ENCODE measurements around the gene FCN3. TPM values are rescaled to one million over a fixed set of nuclear protein-coding genes. Genes with fewer than 3 reads are reported as not detected.

Gene FCN3
- total RNA-seq, 1 donor from 2014 or later: not detected

GRCh38 chr1:27380766-27381733, 6.4 kb upstream of the FCN3 start:
- intact Hi-C loops (cut with micrococcal nuclease): no loop called here
- no peak overlapping the region for H3K4me3 Mint-ChIP-seq

GRCh38 chr1:27380224-27380623, 5.6 kb upstream of the FCN3 start:
- POLR2A ChIA-PET: no interaction called here
- no peak overlapping the region for H3K27ac Mint-ChIP-seq
- CTCF ChIA-PET: interaction anchor here (4.5 kb wide), 1 partner anchor 23 kb away, joined by 18 read pairs; no protein-coding TSS in a partner anchor
- no peaks in the 10 kb centered on the region for H3K36me3 Mint-ChIP-seq (ENCODE audit: low read depth)
- H3K27me3 Mint-ChIP-seq: peaks cover 2% of the 10 kb centered on the region
- no peak overlapping the region for H3K4me3 Mint-ChIP-seq
- peaks cover 6% of the 10 kb centered on the region for H3K4me1 Mint-ChIP-seq
- no peaks in the 10 kb centered on the region for H3K9me3 Mint-ChIP-seq
- intact Hi-C loops (cut with micrococcal nuclease): no loop called here
- DNase-seq (no peak), ATAC-seq (ENCODE audit: low read depth) (no peak)
- no peak for TF ChIP-seq CTCF (IDR thresholded peaks at IDR 0.05)

More at GRCh38 chr1:27380766-27381733, 6.4 kb upstream of the FCN3 start:
- POLR2A ChIA-PET: interaction anchor here (0.5 to 0.6 kb wide), 4 partner anchors 11 to 88 kb away, joined by 3 to 6 read pairs (median 4); no protein-coding TSS in a partner anchor
- DNase-seq (no peak), ATAC-seq (ENCODE audit: low read depth) (no peak)
- Mint-ChIP-seq H3K27ac (no peak overlapping the region), H3K36me3 (ENCODE audit: low read depth) (no peaks in the 10 kb centered on the region), H3K9me3 (no peaks in the 10 kb centered on the region), H3K27me3 (peaks cover 2% of the 10 kb centered on the region), H3K4me1 (peaks cover 6% of the 10 kb centered on the region)
- CTCF ChIA-PET: interaction anchor here (1.2 to 11.1 kb wide), 4 partner anchors 14 to 81 kb away, joined by 4 to 171 read pairs (median 11); no protein-coding TSS in a partner anchor
- no peak for TF ChIP-seq CTCF (IDR thresholded peaks at IDR 0.05)

GRCh38 chr1:27379564-27380122, 5.0 kb upstream of the FCN3 start:
- CTCF ChIA-PET: no interaction called here
- Mint-ChIP-seq H3K4me1 (peaks cover 6% of the 10 kb centered on the region), H3K27me3 (peaks cover 2% of the 10 kb centered on the region), H3K27ac (no peak overlapping the region), H3K36me3 (ENCODE audit: low read depth) (no peaks in the 10 kb centered on the region), H3K4me3 (no peak overlapping the region), H3K9me3 (no peaks in the 10 kb centered on the region)
- intact Hi-C loops (cut with micrococcal nuclease): no loop called here
- POLR2A ChIA-PET: no interaction called here
- no peak for TF ChIP-seq CTCF (IDR thresholded peaks at IDR 0.05)
- no peak for ATAC-seq (ENCODE audit: low read depth)
- DNase-seq: no peak

- Mint-ChIP-seq H3K36me3 (ENCODE audit: low read depth) (no peaks in the 10 kb centered on the region), H3K27ac (no peak overlapping the region), H3K27me3 (peaks cover 2% of the 10 kb centered on the region), H3K4me1 (peaks cover 6% of the 10 kb centered on the region), H3K9me3 (no peaks in the 10 kb centered on the region), H3K4me3 (no peak overlapping the region)
- ATAC-seq (ENCODE audit: low read depth) (no peak), DNase-seq (no peak)
- POLR2A ChIA-PET: interaction anchor here (0.6 kb wide), 1 partner anchor 11 kb away, joined by 3 read pairs; the partner anchor contains the start of gene MAP3K6
- intact Hi-C loops (cut with micrococcal nuclease): no loop called here
- TF ChIP-seq CTCF (IDR thresholded peaks at IDR 0.05): no peak
- CTCF ChIA-PET: no interaction called here
These were observed 3.3 kb upstream of the FCN3 start for GRCh38 chr1:27377760-27378495.
